ENCODE data around the gene VWA8. TPM values are rescaled to one million over a fixed set of nuclear protein-coding genes. Genes with fewer than 3 reads are reported as not detected.
A peak's percentile ranks its signal among the peaks of the same experiment; 100 is the strongest.

Gene VWA8
- total RNA-seq (10 to 100 TPM; 19.9 to 25.1 (median 21.3) TPM), polyA plus RNA-seq (10 to 100 TPM in 1 of 2 donors, 1 to 10 TPM in 1; 4.5 to 12.6 TPM)
- long read RNA-seq, donor 1, partial matches to known transcripts, result 9 of 17 reads
- long read RNA-seq, donor 1, other reads (novel, unspliced or antisense), result 8 of 17 reads
- long read RNA-seq, donor 2, partial matches to known transcripts, result 0 of 1 reads
- long read RNA-seq, donor 2, other reads (novel, unspliced or antisense), result 0 of 1 reads
- long read RNA-seq, donor 3, full-length matches to known transcripts, result 1 of 7 reads
- long read RNA-seq, donor 3, partial matches to known transcripts, result 2 of 7 reads
- long read RNA-seq, donor 3, other reads (novel, unspliced or antisense), result 4 of 7 reads

GRCh38 chr13:41960637-41961465 lies at the start of gene VWA8:
Gene VWA8, minus strand, starts transcription at chr13:41961109. Its CDS starts 94 bp downstream, at chr13:41961015.
- Histone ChIP-seq H3K4me1 (ENCODE audit: insufficient read depth) (peaks cover 2% of the 10 kb centered on the region), H3K9me3 (no peaks in the 10 kb centered on the region), H3K27me3 (no peaks in the 10 kb centered on the region), H3K4me3 (peak within 1 kb of the TSS; percentile 76), H3K36me3 (no peaks in the 10 kb centered on the region), H3K27ac (peak within 1 kb of the TSS; percentile 66 to 71)
- 1 to 2% (median 1%) methylated on average over 48 to 83 of the region's 83 CpGs for WGBS, 3 donors
- TF ChIP-seq POLR2A (IDR thresholded peaks at IDR 0.05) (no peak), CTCF (IDR thresholded peaks at IDR 0.05) (no peak), EP300 (IDR thresholded peaks at IDR 0.05) (no peak)
- DNase-seq, result peak; percentile 73 to 88 (median 80)
- intact Hi-C loops (cut with DNase I), result loop anchor here in 1 of 4 donors (10.0 kb wide), 1 partner anchor 84 kb away; the partner anchor contains the start of gene DGKH

GRCh38 chr13:42009057-42009456 lies 48.1 kb upstream of the VWA8 start:
- H3K4me1 ChIP-seq (ENCODE audit: insufficient read depth), result peaks cover 5% of the 10 kb centered on the region
- H3K27ac ChIP-seq, result no peak overlapping the region
- 86 to 91% (median 87%) methylated on average over 4 of the region's 4 CpGs for WGBS, 3 donors
- intact Hi-C loops (cut with DNase I), result no loop called here
- no peaks in the 10 kb centered on the region for H3K27me3 ChIP-seq
- no peaks in the 10 kb centered on the region for H3K9me3 ChIP-seq
- DNase-seq, result no peak
- TF ChIP-seq CTCF (IDR thresholded peaks at IDR 0.05), result no peak
- no peak for TF ChIP-seq POLR2A (IDR thresholded peaks at IDR 0.05)
- no peak for TF ChIP-seq EP300 (IDR thresholded peaks at IDR 0.05)
- H3K4me3 ChIP-seq, result no peak overlapping the region
- no peaks in the 10 kb centered on the region for H3K36me3 ChIP-seq

- Histone ChIP-seq H3K4me3 (no peak overlapping the region), H3K27me3 (no peaks in the 10 kb centered on the region), H3K4me1 (ENCODE audit: insufficient read depth) (peaks cover 5% of the 10 kb centered on the region), H3K9me3 (no peaks in the 10 kb centered on the region), H3K27ac (no peak overlapping the region), H3K36me3 (no peaks in the 10 kb centered on the region)
- 4 to 26% (median 17%) methylated on average over 1 of the region's 1 CpG for WGBS, 3 donors
- intact Hi-C loops (cut with DNase I), result no loop called here
- TF ChIP-seq CTCF (IDR thresholded peaks at IDR 0.05), result no peak
- no peak for TF ChIP-seq POLR2A (IDR thresholded peaks at IDR 0.05)
- TF ChIP-seq EP300 (IDR thresholded peaks at IDR 0.05), result no peak
- DNase-seq, result no peak
Measured at GRCh38 chr13:42007844-42008243, 46.9 kb upstream of the VWA8 start.

- intact Hi-C loops (cut with DNase I), result no loop called here
- H3K4me1 ChIP-seq (ENCODE audit: insufficient read depth), result peaks cover 3% of the 10 kb centered on the region
- no peak overlapping the region for H3K4me3 ChIP-seq
- H3K9me3 ChIP-seq, result no peaks in the 10 kb centered on the region
- 40 to 49% (median 43%) methylated on average over 2 of the region's 2 CpGs for WGBS, 3 donors
- no peak for TF ChIP-seq POLR2A (IDR thresholded peaks at IDR 0.05)
- TF ChIP-seq CTCF (IDR thresholded peaks at IDR 0.05), result no peak
- no peak for TF ChIP-seq EP300 (IDR thresholded peaks at IDR 0.05)
- no peaks in the 10 kb centered on the region for H3K27me3 ChIP-seq
- no peak overlapping the region for H3K27ac ChIP-seq
- no peaks in the 10 kb centered on the region for H3K36me3 ChIP-seq
- no peak for DNase-seq
Measured at GRCh38 chr13:42002066-42002465, 41.2 kb upstream of the VWA8 start.
